Measurements from ENCODE around the gene PPP1R8. TPM values are rescaled to one million over a fixed set of nuclear protein-coding genes. Genes with fewer than 3 reads are reported as not detected.

Gene PPP1R8
- total and polyA plus RNA-seq, 9 of the 15 experiments (the other 6 are each of a cell fraction or from before 2014, with no cell fraction given): 16.2 to 107 (median 75.3) TPM

- Histone ChIP-seq H3K27ac (ENCODE audit: extremely low read depth, low read depth, low read length) (no peak overlapping the region), H3K9me3 (replicated peaks; ENCODE audit: control insufficient read depth, insufficient read depth, low read depth, low read length) (no peaks in the 10 kb centered on the region), H3K9me1 (ENCODE audit: control insufficient read depth, insufficient read depth, low read length) (no peaks in the 10 kb centered on the region), H3K4me1 (replicated peaks in 1 of 2; ENCODE audit: control insufficient read depth in 2 of 2, insufficient read depth in 2 of 2, low read length in 2 of 2) (no peaks in the 10 kb centered on the region), H3K79me2 (ENCODE audit: control insufficient read depth, insufficient read depth, low read length) (no peaks in the 10 kb centered on the region), H3K36me3 (ENCODE audit: control insufficient read depth, insufficient read depth, low read length) (peaks cover 19% of the 10 kb centered on the region; the same call in 1 of the 3 replicates), H2AFZ (ENCODE audit: low read depth, low read length) (no peak overlapping the region), H3K4me3 (no peak overlapping the region), H3K9ac (ENCODE audit: insufficient read depth in 1 of 2, low read depth in 2 of 2, low read length in 2 of 2) (no peak overlapping the region), H4K20me1 (replicated peaks; ENCODE audit: control insufficient read depth, insufficient read depth, low read length) (no peaks in the 10 kb centered on the region), H3K4me2 (ENCODE audit: insufficient read depth, low read length) (no peak overlapping the region), H3K27me3 (ENCODE audit: control insufficient read depth in 2 of 2, insufficient read depth in 2 of 2, low read length in 2 of 2) (no peaks in the 10 kb centered on the region)
- ChIA-PET CTCF (ENCODE audit: low intra/inter-chr PET ratio) (no interaction called here), POLR2A (interaction anchor here (1.2 kb wide), 1 partner anchor 17 kb away, joined by 3 read pairs; no protein-coding TSS in a partner anchor)
- FAIRE-seq (no peak), ATAC-seq (no peak), DNase-seq (ENCODE audit: extremely low read depth in 1 of 4, low spot score in 3 of 4) (no peak)
- no peak for TF ChIP-seq ZEB2 (IDR thresholded peaks at IDR 0.05)
- TF ChIP-seq ZNF121 (CRISPR knock-in tag; conservative IDR thresholded peaks at IDR 0.05): peak; percentile 88
- peak; percentile 28 for TF ChIP-seq RBM25 (IDR thresholded peaks at IDR 0.05; ENCODE audit: low read depth, low read length, severe bottlenecking)
- TF ChIP-seq TRIM28 (IDR thresholded peaks at IDR 0.05): no peak
- TF ChIP-seq ZNF263 (CRISPR knock-in tag; IDR thresholded peaks at IDR 0.05; ENCODE audit: borderline replicate concordance): no peak
- no peak for TF ChIP-seq ZNF217 (CRISPR knock-in tag; IDR thresholded peaks at IDR 0.05)
- TF ChIP-seq SMAD2 (IDR thresholded peaks at IDR 0.05; ENCODE audit: low read depth, low read length): no peak
- no peak for TF ChIP-seq CBFA2T3 (IDR thresholded peaks at IDR 0.05)
- no peak for TF ChIP-seq MLX (CRISPR knock-in tag; conservative IDR thresholded peaks at IDR 0.05)
- no peak for TF ChIP-seq SMARCB1 (IDR thresholded peaks at IDR 0.05; ENCODE audit: insufficient read length, low read depth)
- intact Hi-C loops (cut with micrococcal nuclease) (no loop called here), in situ Hi-C loops (cut with MboI) (no loop called here)
- TSS peak; percentile 49 for BruUV-seq (replicated peaks)
- 92% methylated on average over 4 of the region's 4 CpGs for WGBS (ENCODE audit: insufficient coverage, low coverage, missing lambda C conversion rate)
Observed at GRCh38 chr1:27823784-27824183, 6.8 kb upstream of the PPP1R8 start.

Data from K562 (cell line).